SK-N-SH (cell line): Measurements from ENCODE around the gene DLX6. TPM values are rescaled to one million over a fixed set of nuclear protein-coding genes. Genes with fewer than 3 reads are reported as not detected.

ENCODE experiments used
- CTCF ChIA-PET: fragments of 300-600, 350-600 bp; formaldehyde crosslinking; extraction: SDS; loops from one replicate; lab custom pipeline; 2021; lab: Yijun Ruan, JAX
- POLR2A ChIA-PET: fragments of 350-600 bp; sonication (Branson Sonifier 250); formaldehyde crosslinking; extraction: SDS; loops from one replicate; lab custom pipeline; 2020; ENCODE audit warnings: antibody characterized with exemption, inconsistent platforms; lab: Yijun Ruan, JAX
- DNase-seq: peaks from one replicate; pipeline ENCODE4 v3.0.0; 2012
- H2AFZ ChIP-seq: fragments of 200-600 bp; sonication (generic); 2 replicates; pipeline ENCODE4 v1.8.1; 2016; ENCODE audit warnings: antibody characterized with exemption, mild to moderate bottlenecking, low read depth
- H3F3A ChIP-seq: fragments of 200-600 bp; sonication (generic); replicated peaks from 2 replicates; pipeline ENCODE3; 2016; ENCODE audit warnings: antibody characterized with exemption, mild to moderate bottlenecking; ENCODE audit not compliant: insufficient read depth
- H3K27ac ChIP-seq, 2 experiments: fragments of 200-500 bp in 1 of 2; fragments of 200-600 bp in 1 of 2; sonication (Bioruptor generic) in 1 of 2; sonication (generic), shearing (Covaris generic) in 1 of 2; 2 replicates each; pipeline versions ENCODE4 v1.5.1 to v1.6.1; 2014 to 2016; ENCODE audit warnings: low read depth in 2 of 2, inconsistent platforms in 1 of 2, low read length in 1 of 2, mild to moderate bottlenecking in 1 of 2, mixed read lengths in 1 of 2
- H3K27me3 ChIP-seq: fragments of 200-600 bp; sonication (generic), shearing (Covaris generic); 2 replicates; pipeline ENCODE4 v1.6.1; 2016; ENCODE audit warnings: mixed run types; ENCODE audit not compliant: insufficient read depth
- H3K36me3 ChIP-seq, 2 experiments: fragments of 200-500 bp in 1 of 2; fragments of 200-600 bp in 1 of 2; sonication (Bioruptor generic) in 1 of 2; sonication (generic) in 1 of 2; replicated peaks in 1 of 2; 2 replicates each; pipeline versions ENCODE3 to v1.5.1; 2014 to 2016; ENCODE audit warnings: low read length in 1 of 2, mild to moderate bottlenecking in 1 of 2; ENCODE audit not compliant: insufficient read depth in 2 of 2, control insufficient read depth in 1 of 2
- H3K4me1 ChIP-seq, 2 experiments: fragments of 200-500 bp in 1 of 2; fragments of 200-600 bp in 1 of 2; sonication (Bioruptor generic) in 1 of 2; sonication (generic), shearing (Covaris generic) in 1 of 2; 2 replicates each; pipeline versions ENCODE4 v1.5.1 to v1.6.1; 2014 to 2016; ENCODE audit warnings: low read depth in 1 of 2, low read length in 1 of 2, mixed run types in 1 of 2; ENCODE audit not compliant: insufficient read depth in 2 of 2, control insufficient read depth in 1 of 2
- H3K4me2 ChIP-seq: fragments of 200-600 bp; sonication (generic), shearing (Covaris generic); 2 replicates; pipeline ENCODE4 v1.6.1; 2017; ENCODE audit warnings: mixed run types
- H3K4me3 ChIP-seq, 2 experiments: fragments of 200-500 bp in 1 of 2; fragments of 200-600 bp in 1 of 2; sonication (Bioruptor generic) in 1 of 2; sonication (generic), shearing (Covaris generic) in 1 of 2; 2 replicates each; pipeline versions ENCODE4 v1.5.1 to v1.8.1; 2014 to 2016; ENCODE audit warnings: low read depth in 2 of 2, inconsistent platforms in 1 of 2, low read length in 1 of 2, mild to moderate bottlenecking in 1 of 2, mixed read lengths in 1 of 2, moderate library complexity in 1 of 2
- H3K79me2 ChIP-seq: fragments of 200-600 bp; sonication (generic); 2 replicates; pipeline ENCODE4 v1.8.1; 2017; ENCODE audit warnings: mild to moderate bottlenecking; ENCODE audit not compliant: insufficient read depth
- H3K9ac ChIP-seq: fragments of 200-600 bp; sonication (generic); 2 replicates; pipeline ENCODE4 v1.6.1; 2017; ENCODE audit warnings: mixed run types
- H3K9me2 ChIP-seq: fragments of 200-600 bp; sonication (generic); 2 replicates; pipeline ENCODE4 v1.6.1; 2017; ENCODE audit warnings: mixed run types
- H3K9me3 ChIP-seq: fragments of 200-600 bp; sonication (generic); 2 replicates; pipeline ENCODE4 v1.6.1; 2017; ENCODE audit warnings: mixed run types, mild to moderate bottlenecking, moderate library complexity
- H4K20me1 ChIP-seq: fragments of 200-600 bp; sonication (generic); 2 replicates; pipeline ENCODE4 v1.6.1; 2017; ENCODE audit warnings: mild to moderate bottlenecking, mixed run types; ENCODE audit not compliant: insufficient read depth
- CHD2 ChIP-seq: fragments of 150-350 bp; IDR thresholded peaks from 2 replicates; pipeline ENCODE4 v1.6.1; 2018; ENCODE audit warnings: low read length; ENCODE audit not compliant: partially characterized antibody
- CTCF ChIP-seq: fragments of 200-600 bp; sonication (generic); IDR thresholded peaks from 2 replicates; pipeline ENCODE4 v1.6.1; 2017; ENCODE audit warnings: antibody characterized with exemption, mild to moderate bottlenecking, moderate library complexity
- FOXJ3 ChIP-seq: sonication (generic); formaldehyde crosslinking; IDR thresholded peaks from 2 replicates; pipeline ENCODE4 v1.5.1; 2020; ENCODE audit warnings: mild to moderate bottlenecking, missing genetic modification reagents
- GABPA ChIP-seq: IDR thresholded peaks from 2 replicates; pipeline ENCODE4 v1.4.0; 2012; ENCODE audit warnings: low read depth, mild to moderate bottlenecking
- GATA2 ChIP-seq: sonication (generic); formaldehyde crosslinking; IDR thresholded peaks from 2 replicates; pipeline ENCODE4 v1.5.0; 2020; ENCODE audit warnings: mild to moderate bottlenecking, missing genetic modification reagents
- JUND ChIP-seq: IDR thresholded peaks from 2 replicates; pipeline ENCODE4 v1.4.0; 2012
- MAX ChIP-seq: IDR thresholded peaks from 2 replicates; pipeline ENCODE4 v1.4.0; 2012; ENCODE audit warnings: low read depth
- MEF2A ChIP-seq: IDR thresholded peaks from 2 replicates; pipeline ENCODE4 v1.4.0; 2012; ENCODE audit warnings: low read depth, borderline replicate concordance
- MXI1 ChIP-seq: IDR thresholded peaks from 2 replicates; pipeline ENCODE4 v1.6.1; 2012; ENCODE audit warnings: mild to moderate bottlenecking, low read depth, low read length, improper control_type of control experiment
- NFIC ChIP-seq: IDR thresholded peaks from 2 replicates; pipeline ENCODE4 v1.4.0; 2012; ENCODE audit warnings: borderline replicate concordance
- POLR2AphosphoS5 ChIP-seq: IDR thresholded peaks from 2 replicates; pipeline ENCODE4 v1.6.1; 2012; ENCODE audit warnings: low read depth, low read length
- RAD21 ChIP-seq: IDR thresholded peaks from 2 replicates; pipeline ENCODE4 v1.6.1; 2012; ENCODE audit warnings: mild to moderate bottlenecking, low read length
- RCOR1 ChIP-seq: fragments of 150-350 bp; IDR thresholded peaks from 2 replicates; pipeline ENCODE4 v1.6.1; 2017; ENCODE audit warnings: antibody characterized with exemption, low read length
- REST ChIP-seq: IDR thresholded peaks from 2 replicates; pipeline ENCODE4 v1.6.1; 2012; ENCODE audit warnings: mild to moderate bottlenecking, low read depth, low read length, moderate library complexity
- SMC3 ChIP-seq: IDR thresholded peaks from 2 replicates; pipeline ENCODE4 v1.6.1; 2012; ENCODE audit warnings: low read depth, low read length, improper control_type of control experiment
- TCF12 ChIP-seq: IDR thresholded peaks from 2 replicates; pipeline ENCODE4 v1.4.0; 2012
- TEAD4 ChIP-seq: IDR thresholded peaks from 2 replicates; pipeline ENCODE4 v1.4.0; 2012; ENCODE audit warnings: mild to moderate bottlenecking, borderline replicate concordance; ENCODE audit not compliant: insufficient read depth
- USF1 ChIP-seq: IDR thresholded peaks from 2 replicates; pipeline ENCODE4 v1.4.0; 2012; ENCODE audit warnings: low read depth, borderline replicate concordance
- WGBS: methylation state at CpG from one replicate; pipeline ENCODE4 v1.1.6; 2017; ENCODE audit warnings: low lambda C conversion rate; 5-methylcytosine and 5-hydroxymethylcytosine counted together
- polyA plus RNA-seq, 3 experiments: library from polyadenylated mRNA; depleted of rRNA; stranded (reverse); fragments of >200 nt; gene quantifications; 2 replicates each; pipeline ENCODE4 v1.2.3, GENCODE V29; 2012

The DLX6 gene
- polyA plus RNA-seq, 1 of the 3 experiments (the other 2 are of a cell fraction), result 0.23 TPM

- no peak overlapping the region for H3K4me2 ChIP-seq
- no peak for DNase-seq
- TF ChIP-seq RAD21 (no peak), REST (no peak), CTCF (no peak), MEF2A (no peak), FOXJ3 (CRISPR knock-in tag) (no peak), MXI1 (no peak), SMC3 (no peak), TCF12 (no peak), GATA2 (CRISPR knock-in tag) (no peak), MAX (no peak), JUND (no peak), POLR2AphosphoS5 (no peak), NFIC (no peak), USF1 (no peak), RCOR1 (no peak), GABPA (no peak), CHD2 (no peak), TEAD4 (no peak)
- no peaks in the 10 kb centered on the region; the same call in 1 of the 2 replicates for H3K27me3 ChIP-seq
- no peak overlapping the region for H2AFZ ChIP-seq
- H3K4me1 ChIP-seq, result no peaks in the 10 kb centered on the region; a peak in 1 of 4 replicates
- H3K9me3 ChIP-seq, result no peaks in the 10 kb centered on the region
- CTCF ChIA-PET, result interaction anchor here (0.9 to 1.4 kb wide), 4 partner anchors 403 to 1083 kb away, joined by 3 read pairs; no protein-coding TSS in a partner anchor
- WGBS, result 72% methylated on average over 14 of the region's 14 CpGs
- H3F3A ChIP-seq, result no peaks in the 10 kb centered on the region
- no peaks in the 10 kb centered on the region for H3K79me2 ChIP-seq
- no peak overlapping the region for H3K4me3 ChIP-seq
- POLR2A ChIA-PET, result no interaction called here
- H3K36me3 ChIP-seq, result no peaks in the 10 kb centered on the region
- H3K9me2 ChIP-seq, result no peaks in the 10 kb centered on the region
- H4K20me1 ChIP-seq, result no peaks in the 10 kb centered on the region
- H3K27ac ChIP-seq, result no peak overlapping the region
- H3K9ac ChIP-seq, result no peak overlapping the region
Observed at GRCh38 chr7:96998744-96999143, 6.6 kb upstream of the DLX6 start.
